ENCODE measurements around the gene CHRNA1. TPM values are rescaled to one million over a fixed set of nuclear protein-coding genes. Genes with fewer than 3 reads are reported as not detected.

CHRNA1 gene
- total and polyA plus RNA-seq, 9 of the 15 experiments (the other 6 are each of a cell fraction or from before 2014, with no cell fraction given), result not detected

- WGBS (ENCODE audit: insufficient coverage, low coverage, missing lambda C conversion rate), result 0% methylated on average over 5 of the region's 5 CpGs
- ATAC-seq (no peak), DNase-seq (ENCODE audit: extremely low read depth in 1 of 4, low spot score in 3 of 4) (no peak), FAIRE-seq (no peak)
- ChIA-PET CTCF (ENCODE audit: low intra/inter-chr PET ratio) (no interaction called here), POLR2A (no interaction called here)
- no peaks in the 10 kb centered on the region for H3K79me2 ChIP-seq (ENCODE audit: control insufficient read depth, insufficient read depth, low read length)
- H2AFZ ChIP-seq (ENCODE audit: low read depth, low read length), result no peak overlapping the region
- H4K20me1 ChIP-seq (replicated peaks; ENCODE audit: control insufficient read depth, insufficient read depth, low read length), result 0 out of 2 replicates have a peak, but pooled peaks cover 7% of the 10 kb centered on the region
- BruUV-seq (replicated peaks), result no TSS peak
- H3K27me3 ChIP-seq (ENCODE audit: control insufficient read depth in 2 of 2, insufficient read depth in 2 of 2, low read length in 2 of 2), result peaks cover 29 to 49% of the 10 kb centered on the region in 2 experiments
- no peak overlapping the region for H3K4me3 ChIP-seq
- no peak overlapping the region for H3K9ac ChIP-seq (ENCODE audit: insufficient read depth in 1 of 2, low read depth in 2 of 2, low read length in 2 of 2)
- intact Hi-C loops (cut with micrococcal nuclease) (no loop called here), in situ Hi-C loops (cut with MboI) (no loop called here)
- no peaks in the 10 kb centered on the region for H3K4me1 ChIP-seq (replicated peaks in 1 of 2; ENCODE audit: control insufficient read depth in 2 of 2, insufficient read depth in 2 of 2, low read length in 2 of 2)
- H3K4me2 ChIP-seq (ENCODE audit: insufficient read depth, low read length), result no peak overlapping the region
- no peaks in the 10 kb centered on the region for H3K9me3 ChIP-seq (replicated peaks; ENCODE audit: control insufficient read depth, insufficient read depth, low read depth, low read length)
- no peaks in the 10 kb centered on the region for H3K9me1 ChIP-seq (ENCODE audit: control insufficient read depth, insufficient read depth, low read length)
- no peak overlapping the region for H3K27ac ChIP-seq (ENCODE audit: extremely low read depth, low read depth, low read length)
- H3K36me3 ChIP-seq (ENCODE audit: control insufficient read depth, insufficient read depth, low read length), result no peaks in the 10 kb centered on the region
- TF ChIP-seq ZNF408 (CRISPR knock-in tag; IDR thresholded peaks at IDR 0.05; ENCODE audit: low read depth) (no peak), POLR2AphosphoS2 (IDR thresholded peaks at IDR 0.05; ENCODE audit: low read length) (no peak), BRD4 (IDR thresholded peaks at IDR 0.05) (no peak), SOX6 (IDR thresholded peaks at IDR 0.05) (no peak), NFIC (IDR thresholded peaks at IDR 0.05) (no peak), STAT5A (IDR thresholded peaks at IDR 0.05; ENCODE audit: borderline replicate concordance, low read length) (no peak), TAF1 (IDR thresholded peaks at IDR 0.05; ENCODE audit: control insufficient read depth, extremely low read depth, insufficient read depth, low read length, severe bottlenecking) (no peak), MCM2 (IDR thresholded peaks at IDR 0.05; ENCODE audit: low read depth) (no peak), NEUROD1 (IDR thresholded peaks at IDR 0.05; ENCODE audit: borderline replicate concordance, low read depth, low read length, partially characterized antibody) (no peak), STAT5B (CRISPR knock-in tag; IDR thresholded peaks at IDR 0.05) (no peak), PRDM10 (IDR thresholded peaks at IDR 0.05; ENCODE audit: partially characterized antibody) (no peak), ZNF766 (CRISPR knock-in tag; conservative IDR thresholded peaks at IDR 0.05) (no peak)
Measured at GRCh38 chr2:174780191-174780840, 16.0 kb upstream of the CHRNA1 start.

All from K562 (cell line).